SK-N-SH (cell line): Measurements from ENCODE around the gene RFTN1.

Experiments
- ELF1 ChIP-seq: IDR thresholded peaks from 2 replicates; pipeline ENCODE4 v1.4.0; 2012
- JUND ChIP-seq: IDR thresholded peaks from 2 replicates; pipeline ENCODE4 v1.4.0; 2012
- POLR2AphosphoS5 ChIP-seq: IDR thresholded peaks from 2 replicates; pipeline ENCODE4 v1.6.1; 2012; ENCODE audit warnings: low read depth, low read length
- RFX5 ChIP-seq: IDR thresholded peaks from 2 replicates; pipeline ENCODE4 v1.6.1; 2012; ENCODE audit warnings: mild to moderate bottlenecking, improper control_type of control experiment, low read length
- TAF1 ChIP-seq: IDR thresholded peaks from 2 replicates; pipeline ENCODE4 v1.6.1; 2012; ENCODE audit warnings: low read depth, mild to moderate bottlenecking, low read length, moderate library complexity, borderline replicate concordance
- TF ChIP-seq, protein P1 (sequence below): fragments of 200-600 bp; sonication (generic); IDR thresholded peaks from 2 replicates; pipeline ENCODE4 v1.6.1; 2017; ENCODE audit warnings: antibody characterized with exemption, mild to moderate bottlenecking, moderate library complexity
- TF ChIP-seq, protein P2 (sequence below): IDR thresholded peaks from 2 replicates; pipeline ENCODE4; 2012
- TF ChIP-seq, protein P3 (sequence below): IDR thresholded peaks from 2 replicates; pipeline ENCODE4 v1.6.1; 2012; ENCODE audit warnings: mild to moderate bottlenecking, low read depth, low read length, moderate library complexity
- TF ChIP-seq, protein P4 (sequence below): IDR thresholded peaks from 2 replicates; pipeline ENCODE4 v1.4.0; 2012; ENCODE audit warnings: low read depth, borderline replicate concordance

DNA sequence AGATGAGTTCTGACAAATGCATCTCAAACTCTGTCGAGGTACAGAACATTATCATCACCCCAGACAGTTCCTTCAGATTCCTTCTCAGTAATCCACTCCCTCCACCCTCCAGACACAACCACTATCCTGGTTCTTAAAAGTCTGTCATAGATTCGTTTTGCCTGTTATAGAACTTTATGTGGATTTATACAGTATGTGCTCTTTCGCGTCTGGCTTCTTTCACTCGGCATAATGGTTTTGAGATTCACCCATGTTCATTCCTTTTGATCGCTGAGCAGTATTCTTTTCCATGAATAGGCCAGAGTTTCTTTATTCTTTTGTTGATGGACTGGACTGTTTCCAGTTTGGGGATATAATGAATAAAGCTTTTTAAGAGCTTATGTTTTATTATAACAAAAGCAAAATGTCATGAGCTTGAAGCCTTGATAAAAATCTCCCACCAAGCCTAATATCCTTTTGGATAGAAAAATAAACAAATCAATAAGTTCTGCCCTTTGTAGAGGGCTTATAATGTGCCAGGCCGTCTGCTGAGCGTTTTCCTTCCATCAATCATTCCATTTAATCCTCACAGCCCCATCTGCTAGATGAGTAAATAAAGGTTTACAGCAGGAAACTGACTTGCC is 21.3 kb upstream of the RFTN1 start:
- TF ChIP-seq RFX5, result no peak
- no peak for TF ChIP-seq TAF1
- TF ChIP-seq, protein P1, sequence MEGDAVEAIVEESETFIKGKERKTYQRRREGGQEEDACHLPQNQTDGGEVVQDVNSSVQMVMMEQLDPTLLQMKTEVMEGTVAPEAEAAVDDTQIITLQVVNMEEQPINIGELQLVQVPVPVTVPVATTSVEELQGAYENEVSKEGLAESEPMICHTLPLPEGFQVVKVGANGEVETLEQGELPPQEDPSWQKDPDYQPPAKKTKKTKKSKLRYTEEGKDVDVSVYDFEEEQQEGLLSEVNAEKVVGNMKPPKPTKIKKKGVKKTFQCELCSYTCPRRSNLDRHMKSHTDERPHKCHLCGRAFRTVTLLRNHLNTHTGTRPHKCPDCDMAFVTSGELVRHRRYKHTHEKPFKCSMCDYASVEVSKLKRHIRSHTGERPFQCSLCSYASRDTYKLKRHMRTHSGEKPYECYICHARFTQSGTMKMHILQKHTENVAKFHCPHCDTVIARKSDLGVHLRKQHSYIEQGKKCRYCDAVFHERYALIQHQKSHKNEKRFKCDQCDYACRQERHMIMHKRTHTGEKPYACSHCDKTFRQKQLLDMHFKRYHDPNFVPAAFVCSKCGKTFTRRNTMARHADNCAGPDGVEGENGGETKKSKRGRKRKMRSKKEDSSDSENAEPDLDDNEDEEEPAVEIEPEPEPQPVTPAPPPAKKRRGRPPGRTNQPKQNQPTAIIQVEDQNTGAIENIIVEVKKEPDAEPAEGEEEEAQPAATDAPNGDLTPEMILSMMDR, result no peak
- no peak for TF ChIP-seq POLR2AphosphoS5
- no peak for TF ChIP-seq JUND
- no peak for TF ChIP-seq ELF1
- TF ChIP-seq, protein P2, sequence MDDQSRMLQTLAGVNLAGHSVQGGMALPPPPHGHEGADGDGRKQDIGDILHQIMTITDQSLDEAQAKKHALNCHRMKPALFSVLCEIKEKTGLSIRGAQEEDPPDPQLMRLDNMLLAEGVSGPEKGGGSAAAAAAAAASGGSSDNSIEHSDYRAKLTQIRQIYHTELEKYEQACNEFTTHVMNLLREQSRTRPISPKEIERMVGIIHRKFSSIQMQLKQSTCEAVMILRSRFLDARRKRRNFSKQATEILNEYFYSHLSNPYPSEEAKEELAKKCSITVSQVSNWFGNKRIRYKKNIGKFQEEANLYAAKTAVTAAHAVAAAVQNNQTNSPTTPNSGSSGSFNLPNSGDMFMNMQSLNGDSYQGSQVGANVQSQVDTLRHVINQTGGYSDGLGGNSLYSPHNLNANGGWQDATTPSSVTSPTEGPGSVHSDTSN, result no peak
- TF ChIP-seq, protein P3, sequence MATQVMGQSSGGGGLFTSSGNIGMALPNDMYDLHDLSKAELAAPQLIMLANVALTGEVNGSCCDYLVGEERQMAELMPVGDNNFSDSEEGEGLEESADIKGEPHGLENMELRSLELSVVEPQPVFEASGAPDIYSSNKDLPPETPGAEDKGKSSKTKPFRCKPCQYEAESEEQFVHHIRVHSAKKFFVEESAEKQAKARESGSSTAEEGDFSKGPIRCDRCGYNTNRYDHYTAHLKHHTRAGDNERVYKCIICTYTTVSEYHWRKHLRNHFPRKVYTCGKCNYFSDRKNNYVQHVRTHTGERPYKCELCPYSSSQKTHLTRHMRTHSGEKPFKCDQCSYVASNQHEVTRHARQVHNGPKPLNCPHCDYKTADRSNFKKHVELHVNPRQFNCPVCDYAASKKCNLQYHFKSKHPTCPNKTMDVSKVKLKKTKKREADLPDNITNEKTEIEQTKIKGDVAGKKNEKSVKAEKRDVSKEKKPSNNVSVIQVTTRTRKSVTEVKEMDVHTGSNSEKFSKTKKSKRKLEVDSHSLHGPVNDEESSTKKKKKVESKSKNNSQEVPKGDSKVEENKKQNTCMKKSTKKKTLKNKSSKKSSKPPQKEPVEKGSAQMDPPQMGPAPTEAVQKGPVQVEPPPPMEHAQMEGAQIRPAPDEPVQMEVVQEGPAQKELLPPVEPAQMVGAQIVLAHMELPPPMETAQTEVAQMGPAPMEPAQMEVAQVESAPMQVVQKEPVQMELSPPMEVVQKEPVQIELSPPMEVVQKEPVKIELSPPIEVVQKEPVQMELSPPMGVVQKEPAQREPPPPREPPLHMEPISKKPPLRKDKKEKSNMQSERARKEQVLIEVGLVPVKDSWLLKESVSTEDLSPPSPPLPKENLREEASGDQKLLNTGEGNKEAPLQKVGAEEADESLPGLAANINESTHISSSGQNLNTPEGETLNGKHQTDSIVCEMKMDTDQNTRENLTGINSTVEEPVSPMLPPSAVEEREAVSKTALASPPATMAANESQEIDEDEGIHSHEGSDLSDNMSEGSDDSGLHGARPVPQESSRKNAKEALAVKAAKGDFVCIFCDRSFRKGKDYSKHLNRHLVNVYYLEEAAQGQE, result no peak
- TF ChIP-seq, protein P4, sequence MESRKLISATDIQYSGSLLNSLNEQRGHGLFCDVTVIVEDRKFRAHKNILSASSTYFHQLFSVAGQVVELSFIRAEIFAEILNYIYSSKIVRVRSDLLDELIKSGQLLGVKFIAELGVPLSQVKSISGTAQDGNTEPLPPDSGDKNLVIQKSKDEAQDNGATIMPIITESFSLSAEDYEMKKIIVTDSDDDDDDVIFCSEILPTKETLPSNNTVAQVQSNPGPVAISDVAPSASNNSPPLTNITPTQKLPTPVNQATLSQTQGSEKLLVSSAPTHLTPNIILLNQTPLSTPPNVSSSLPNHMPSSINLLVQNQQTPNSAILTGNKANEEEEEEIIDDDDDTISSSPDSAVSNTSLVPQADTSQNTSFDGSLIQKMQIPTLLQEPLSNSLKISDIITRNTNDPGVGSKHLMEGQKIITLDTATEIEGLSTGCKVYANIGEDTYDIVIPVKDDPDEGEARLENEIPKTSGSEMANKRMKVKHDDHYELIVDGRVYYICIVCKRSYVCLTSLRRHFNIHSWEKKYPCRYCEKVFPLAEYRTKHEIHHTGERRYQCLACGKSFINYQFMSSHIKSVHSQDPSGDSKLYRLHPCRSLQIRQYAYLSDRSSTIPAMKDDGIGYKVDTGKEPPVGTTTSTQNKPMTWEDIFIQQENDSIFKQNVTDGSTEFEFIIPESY, result no peak
